Fibroblast of lung (primary cell): ENCODE results near the gene MYO1E.

Experiments
- CTCF ChIP-seq, 2 donors: IDR thresholded peaks in 1 of 2; conservative IDR thresholded peaks in 1 of 2; 1 replicate in 1 of 2; 2 replicates in 1 of 2; pipeline ENCODE4 v1.5.1; 2011 to 2012; ENCODE audit warnings: low read length in 2 of 2, control low read depth in 1 of 2, inconsistent platforms in 1 of 2, low read depth in 1 of 2, mild to moderate bottlenecking in 1 of 2
- EZH2 ChIP-seq: IDR thresholded peaks from 2 replicates; pipeline ENCODE4 v1.5.1; 2012; ENCODE audit warnings: low read length, control low read depth, mild to moderate bottlenecking; ENCODE audit errors: missing control alignments

GRCh38 chr15:59166601-59167265, 205.9 kb downstream of the MYO1E start:
- no peak for TF ChIP-seq CTCF (conservative IDR thresholded peaks at IDR 0.05 in 1 of 2, IDR thresholded peaks at IDR 0.05 in 1 of 2; ENCODE audit: low read depth in 1 of 2, low read length in 2 of 2)
- TF ChIP-seq EZH2, result no peak
